ENCODE data around the gene TAF4.

DNA sequence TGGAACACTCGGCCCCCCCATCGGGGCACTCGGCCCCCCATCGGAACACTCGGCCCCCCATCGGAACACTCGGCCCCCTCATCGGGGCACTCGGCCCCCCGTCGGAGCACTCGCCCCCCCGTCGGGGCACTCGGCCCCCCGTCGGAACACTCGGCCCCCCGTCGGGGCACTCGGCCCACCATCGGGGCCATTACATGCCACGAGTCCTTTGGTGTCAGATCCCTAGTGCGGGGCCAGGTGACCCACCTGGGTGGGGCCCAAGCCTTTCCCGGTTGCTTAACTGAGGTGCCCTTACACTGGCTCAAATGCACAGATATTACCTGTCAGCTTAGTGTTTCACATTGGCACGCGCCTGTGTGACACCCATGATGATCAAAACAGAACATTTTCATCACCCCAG is 95.9 kb downstream of the TAF4 start:
- TF ChIP-seq CTCF (conservative IDR thresholded peaks at IDR 0.05): no peak
- TF ChIP-seq ZFX (IDR thresholded peaks at IDR 0.05): no peak

Measured in C4-2B (cell line).